Astrocyte of the spinal cord (primary cell): Measurements from ENCODE around the gene SHMT2.

Experiments used
- DNase-seq: peaks from one replicate; pipeline ENCODE4 v3.0.0; 2011; ENCODE audit warnings: low read depth, low spot score
- H3K4me3 ChIP-seq: 2 replicates; pipeline ENCODE4 v1.5.1; 2011; ENCODE audit warnings: low read depth, mild to moderate bottlenecking, low read length, moderate library complexity
- CTCF ChIP-seq: IDR thresholded peaks from 2 replicates; pipeline ENCODE4 v1.5.1; 2012; ENCODE audit warnings: low read depth, mild to moderate bottlenecking, low read length, inconsistent platforms
- in situ Hi-C: cut with HindIII; loops from 2 replicates; pipeline ENCODE4 v1.10.0; 2017; ENCODE audit warnings: low sequenced_read_pairs

The SHMT2 gene

GRCh38 chr12:57224278-57224972, 5.1 kb upstream of the SHMT2 start:
- H3K4me3 ChIP-seq = no peak overlapping the region
- in situ Hi-C loops = no loop called here
- no peak for TF ChIP-seq CTCF
- DNase-seq = no peak

GRCh38 chr12:57224973-57225679, 4.4 kb upstream of the SHMT2 start:
- no peak for DNase-seq
- in situ Hi-C loops = no loop called here
- TF ChIP-seq CTCF = peak; percentile 48
- no peak overlapping the region for H3K4me3 ChIP-seq

GRCh38 chr12:57225680-57226210, 3.8 kb upstream of the SHMT2 start:
- H3K4me3 ChIP-seq = no peak overlapping the region
- no peak for TF ChIP-seq CTCF
- in situ Hi-C loops = no loop called here

GRCh38 chr12:57226588-57227314, 2.8 kb upstream of the SHMT2 start:
- H3K4me3 ChIP-seq = no peak overlapping the region
- TF ChIP-seq CTCF = no peak
- in situ Hi-C loops = no loop called here
- DNase-seq = no peak

More at GRCh38 chr12:57225680-57226210, 3.8 kb upstream of the SHMT2 start:
- no peak for DNase-seq

GRCh38 chr12:57227315-57228115, 2.0 kb upstream of the SHMT2 start:
- TF ChIP-seq CTCF = no peak
- in situ Hi-C loops = no loop called here
- no peak overlapping the region for H3K4me3 ChIP-seq
- no peak for DNase-seq
